Measurements from ENCODE around the gene KCNK15.

KCNK15 gene

DNA sequence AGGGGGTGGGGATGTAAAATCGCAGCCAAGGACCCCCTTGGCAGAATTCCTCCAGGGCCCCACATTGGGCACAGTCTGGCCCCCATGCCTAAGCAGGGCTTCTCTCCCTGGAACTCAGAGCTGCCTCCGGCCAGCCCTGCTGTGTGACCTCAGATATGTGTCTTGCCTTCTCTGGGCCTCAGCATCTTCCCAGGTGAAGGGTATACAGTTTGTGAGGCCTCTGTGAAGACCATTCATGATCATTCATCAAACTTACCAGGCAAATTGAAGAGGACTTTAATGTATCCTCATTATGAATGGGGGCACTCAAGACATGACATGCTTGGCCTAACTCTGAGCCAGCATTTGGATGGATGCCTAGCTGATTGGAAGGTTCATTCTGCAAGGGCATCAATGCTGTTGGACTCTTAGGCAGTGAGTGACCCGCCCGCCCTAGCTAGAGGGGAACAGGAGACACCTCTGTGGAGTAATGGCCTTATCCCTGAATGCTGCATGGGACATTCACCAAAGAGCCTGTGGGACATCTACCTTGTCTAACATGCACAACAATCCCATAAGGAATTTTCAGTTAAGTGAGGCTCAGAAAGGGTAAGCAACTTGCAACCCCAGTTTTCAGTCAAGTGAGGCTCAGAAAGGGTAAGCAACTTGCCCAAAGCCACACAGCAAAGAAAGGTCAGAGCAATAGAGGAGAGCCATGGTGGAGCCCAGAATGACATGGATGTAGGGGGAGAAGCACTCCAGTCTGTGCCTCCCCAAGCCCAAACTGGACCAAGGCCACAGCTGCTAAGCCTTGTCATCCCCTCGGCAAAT lies 30.0 kb upstream of the KCNK15 start:
- DNase-seq, result no peak

DNA sequence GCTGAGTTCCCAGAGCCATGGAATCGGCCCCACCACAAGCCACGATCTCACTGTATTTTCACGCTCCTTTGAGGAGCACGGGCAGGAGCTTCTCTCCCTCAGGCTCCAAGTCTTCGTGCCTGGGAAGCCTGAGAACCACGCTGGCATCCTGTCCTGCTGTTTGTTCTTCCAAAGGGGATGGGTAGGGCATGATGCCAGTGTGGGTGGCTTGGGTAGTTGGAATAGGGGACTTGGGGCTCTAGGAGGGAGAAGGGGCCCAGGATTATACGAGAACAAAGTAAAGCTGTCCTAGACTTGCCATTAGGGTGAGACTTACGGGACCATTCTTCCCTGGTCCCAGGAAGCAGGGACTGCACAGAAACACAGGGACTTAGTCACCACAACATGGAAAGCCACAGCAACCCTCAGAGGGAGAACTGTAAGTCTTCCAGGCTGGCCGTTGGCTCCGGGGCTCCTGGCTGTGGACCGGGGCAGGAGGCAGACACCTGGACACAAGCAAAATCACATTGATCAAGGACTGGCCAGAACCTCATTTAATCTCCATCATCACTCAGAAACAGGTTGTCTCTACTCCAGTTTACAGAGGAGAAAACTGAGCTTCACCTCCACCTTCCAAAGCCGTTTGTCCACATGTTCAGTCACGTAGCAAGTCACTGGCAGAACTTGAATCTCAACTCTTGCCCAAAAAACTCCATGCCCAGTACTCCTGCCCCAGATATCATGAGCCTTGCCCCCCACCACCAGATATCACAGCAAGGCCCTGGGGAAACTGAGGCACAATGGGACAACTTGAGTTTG lies 29.2 kb upstream of the KCNK15 start:
- no peak for DNase-seq

DNA sequence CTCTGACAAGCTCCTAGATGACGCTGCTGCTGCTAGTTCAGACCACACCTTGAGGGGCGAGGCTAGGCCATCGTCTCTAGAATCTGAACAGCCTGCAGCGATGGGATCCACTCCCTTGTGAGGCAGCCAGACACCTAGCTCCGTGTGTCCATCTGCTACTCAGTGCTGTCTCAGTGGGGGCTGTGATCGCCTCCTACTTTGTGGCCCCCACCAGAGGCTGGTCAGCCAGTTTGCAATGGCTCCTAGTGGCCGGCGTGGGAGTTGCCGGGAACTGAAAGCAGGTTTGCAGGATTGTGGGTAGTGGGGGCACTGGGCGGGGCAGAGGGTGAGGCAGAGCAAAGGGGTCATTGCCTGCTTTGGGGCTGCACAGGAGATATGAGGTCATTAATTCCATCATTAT lies 27.7 kb upstream of the KCNK15 start:
- no peak for DNase-seq

DNA sequence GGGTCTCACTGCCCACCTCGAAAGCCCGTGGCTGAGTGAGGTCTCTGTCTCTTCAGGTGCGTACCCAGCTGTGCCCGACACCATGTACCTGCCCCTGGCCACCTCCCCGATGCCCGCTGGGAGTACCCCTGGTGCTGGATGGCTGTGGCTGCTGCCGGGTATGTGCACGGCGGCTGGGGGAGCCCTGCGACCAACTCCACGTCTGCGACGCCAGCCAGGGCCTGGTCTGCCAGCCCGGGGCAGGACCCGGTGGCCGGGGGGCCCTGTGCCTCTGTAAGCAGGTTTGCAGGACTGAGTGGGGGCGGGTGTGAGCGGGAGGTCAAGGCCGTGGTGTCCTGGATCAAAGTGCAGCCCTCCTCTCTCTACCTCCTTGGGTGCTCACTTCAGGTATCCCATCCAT lies 25.8 kb upstream of the KCNK15 start:
- no peak for DNase-seq

DNA sequence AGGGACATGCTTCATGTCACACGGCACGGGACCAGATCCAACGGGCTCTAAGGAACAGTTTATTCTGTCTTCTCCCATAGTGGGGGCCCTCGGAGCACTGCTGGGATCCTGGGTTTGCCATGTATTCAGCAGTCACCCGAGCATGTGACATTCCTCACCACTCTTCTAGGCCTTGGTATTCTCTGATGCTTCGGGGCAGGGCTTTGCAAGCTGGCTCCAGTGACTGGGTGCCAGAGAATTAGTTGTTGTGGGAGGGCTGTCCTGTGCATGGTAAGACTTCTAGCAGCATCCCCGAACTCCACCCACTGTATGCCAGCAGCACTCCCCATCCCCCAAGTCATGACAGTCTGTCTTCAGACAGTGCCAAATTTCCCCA lies 25.1 kb upstream of the KCNK15 start:
- no peak for DNase-seq

DNA sequence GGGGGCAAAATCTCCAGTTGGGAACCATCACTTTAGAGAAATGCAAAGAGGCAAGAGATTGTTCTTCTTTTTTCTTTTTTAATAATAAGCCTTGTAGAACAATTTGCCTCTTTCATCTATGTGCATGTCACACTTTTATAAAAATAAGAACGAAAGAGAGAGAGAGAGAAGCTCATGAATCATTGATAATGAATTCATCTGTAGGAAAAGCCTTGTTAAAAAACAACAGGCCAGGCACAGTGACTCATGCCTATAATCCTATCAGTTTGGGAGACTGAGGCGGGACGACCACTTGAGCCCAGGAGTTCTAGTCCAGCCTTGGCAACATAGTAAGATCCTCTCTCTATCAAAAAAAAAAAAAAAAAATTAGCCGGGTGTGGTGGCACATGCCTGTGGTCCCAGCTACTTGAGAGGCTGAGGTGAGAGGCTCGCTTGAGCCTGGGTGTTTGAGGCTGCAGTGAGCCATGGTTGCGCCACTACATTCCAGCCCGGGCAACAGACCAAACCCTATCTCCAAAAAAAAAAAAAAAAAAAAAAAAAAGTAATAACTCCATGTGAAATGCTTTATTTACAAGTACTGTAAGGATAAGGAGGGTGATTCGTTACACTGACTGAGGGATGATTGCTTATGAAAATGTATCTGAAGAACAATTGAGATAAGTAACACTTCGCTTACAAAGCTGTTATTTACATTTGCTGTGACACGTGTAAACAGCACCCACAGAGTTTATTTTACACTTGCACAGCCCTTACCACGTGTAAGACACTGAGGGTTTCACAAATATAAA lies 24.5 kb upstream of the KCNK15 start:
- DNase-seq, result no peak

DNA sequence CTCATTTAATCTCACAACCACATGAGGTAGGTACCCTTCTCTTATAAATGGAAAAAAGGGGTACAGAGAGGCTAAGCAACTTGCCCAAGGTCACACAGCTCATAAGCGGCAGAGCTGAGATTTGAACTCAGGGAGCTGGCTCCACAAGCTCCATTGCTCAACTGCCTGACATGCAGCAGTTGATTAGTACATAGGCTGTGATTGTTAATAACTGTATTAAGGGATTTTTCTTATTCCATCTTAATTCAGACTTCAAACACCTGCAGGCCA lies 23.9 kb upstream of the KCNK15 start:
- DNase-seq, result no peak

DNA sequence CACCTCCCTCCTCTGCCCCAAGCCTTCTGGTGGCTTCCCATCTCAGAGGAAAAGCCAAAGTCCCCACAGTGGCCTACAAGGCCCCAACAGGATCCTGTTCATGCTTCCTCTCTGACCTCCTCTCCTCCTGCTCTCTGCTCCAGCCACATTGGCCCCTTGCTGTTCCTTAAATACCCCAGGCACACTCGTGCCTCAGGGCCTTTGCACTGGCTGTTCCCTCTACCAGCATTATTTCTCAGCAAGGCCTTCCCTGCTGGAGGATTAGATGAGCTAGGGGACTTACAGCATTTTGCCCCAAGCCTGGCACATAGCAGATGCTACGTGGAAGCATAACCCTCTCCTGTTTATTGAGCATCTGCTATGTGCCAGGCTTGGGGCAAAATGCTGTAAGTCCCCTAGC lies 22.7 kb upstream of the KCNK15 start:
- no peak for DNase-seq

DNA sequence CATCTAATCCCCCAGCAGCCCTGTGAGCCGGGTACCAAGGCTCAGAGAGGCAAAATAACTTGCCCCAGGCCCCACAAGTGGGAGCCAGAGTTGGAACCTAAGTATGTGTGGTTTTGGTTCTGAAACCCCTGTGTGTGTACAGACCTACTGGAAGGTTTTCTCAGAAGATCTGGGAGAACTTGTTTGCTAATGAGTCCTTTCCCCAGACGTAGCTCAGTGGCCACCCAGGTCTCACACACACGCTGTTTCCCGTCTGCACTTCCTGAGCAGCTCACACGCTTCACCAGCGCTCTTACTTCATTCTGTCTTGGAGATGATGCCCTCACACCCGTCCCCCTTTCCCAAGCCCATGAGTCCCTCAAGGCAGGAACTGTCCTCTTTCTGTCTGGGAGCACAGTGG lies 22.3 kb upstream of the KCNK15 start:
- DNase-seq, result no peak

DNA sequence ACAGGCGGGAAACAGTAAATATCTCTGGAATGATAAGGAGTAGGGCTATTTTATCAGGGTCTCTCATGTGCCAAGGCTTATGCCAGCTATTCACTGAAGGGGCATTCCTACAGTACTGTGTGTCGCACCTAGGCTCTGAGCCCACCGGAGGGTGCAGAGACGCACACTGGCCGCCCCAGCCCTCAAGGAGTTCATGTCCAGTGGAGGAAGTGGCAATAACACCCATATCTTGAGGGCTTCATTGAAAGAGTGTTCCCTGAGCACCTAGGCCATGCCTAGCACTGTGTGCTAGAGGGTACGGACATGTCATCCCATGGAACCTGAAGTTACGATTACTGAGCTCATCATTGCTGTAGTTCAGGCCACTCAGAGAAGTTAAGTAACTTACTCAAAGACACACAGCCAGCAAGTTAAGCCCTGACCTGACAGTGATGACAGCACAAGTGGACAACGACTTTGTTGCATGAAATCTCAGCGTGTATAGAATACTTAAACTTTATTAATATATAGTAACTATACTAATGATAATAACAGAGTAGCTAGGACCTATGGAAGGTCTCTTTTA lies 21.8 kb upstream of the KCNK15 start:
- DNase-seq, result no peak

DNA sequence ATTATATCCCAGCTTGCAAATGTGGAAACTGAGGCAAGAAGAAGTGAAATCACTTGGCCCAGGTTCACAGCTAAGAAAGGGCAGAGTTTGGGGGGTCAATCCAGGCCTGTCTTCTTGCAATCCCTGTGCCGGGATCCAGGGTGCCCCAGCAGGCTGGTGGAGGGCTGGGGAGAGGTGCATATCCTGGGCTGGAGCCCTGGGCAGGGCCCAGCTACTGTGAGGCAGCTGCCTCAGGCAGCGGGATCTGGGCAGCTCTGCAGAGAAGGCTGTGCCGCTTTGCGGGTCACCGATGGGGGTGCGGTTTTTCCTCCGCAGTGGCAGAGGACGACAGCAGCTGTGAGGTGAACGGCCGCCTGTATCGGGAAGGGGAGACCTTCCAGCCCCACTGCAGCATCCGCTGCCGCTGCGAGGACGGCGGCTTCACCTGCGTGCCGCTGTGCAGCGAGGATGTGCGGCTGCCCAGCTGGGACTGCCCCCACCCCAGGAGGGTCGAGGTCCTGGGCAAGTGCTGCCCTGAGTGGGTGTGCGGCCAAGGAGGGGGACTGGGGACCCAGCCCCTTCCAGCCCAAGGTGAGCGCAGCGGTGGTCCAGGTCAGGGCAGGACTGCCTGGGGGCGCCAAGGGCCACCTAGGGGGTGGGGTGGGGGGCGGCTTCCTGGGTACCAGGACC lies 21.1 kb upstream of the KCNK15 start:
- DNase-seq, result no peak

DNA sequence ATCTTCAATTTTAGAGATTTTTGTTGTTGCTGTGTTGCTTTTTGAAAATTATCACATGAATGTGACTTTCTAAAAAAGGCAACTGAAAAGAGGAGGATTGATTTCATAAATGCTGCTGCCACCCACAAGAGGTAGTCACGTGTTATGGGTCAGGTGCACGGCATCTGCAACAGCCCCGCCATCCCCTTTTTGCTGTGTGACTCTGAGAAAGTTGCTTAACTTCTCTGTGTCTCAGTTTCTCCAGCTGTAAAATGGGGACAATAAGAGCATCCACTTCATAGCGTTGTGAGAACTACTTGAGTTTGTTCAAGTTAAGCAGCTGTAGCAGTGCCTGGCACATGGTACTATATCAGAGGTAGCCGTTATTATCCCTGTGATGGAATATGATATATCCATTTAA lies 19.8 kb upstream of the KCNK15 start:
- no peak for DNase-seq

DNA sequence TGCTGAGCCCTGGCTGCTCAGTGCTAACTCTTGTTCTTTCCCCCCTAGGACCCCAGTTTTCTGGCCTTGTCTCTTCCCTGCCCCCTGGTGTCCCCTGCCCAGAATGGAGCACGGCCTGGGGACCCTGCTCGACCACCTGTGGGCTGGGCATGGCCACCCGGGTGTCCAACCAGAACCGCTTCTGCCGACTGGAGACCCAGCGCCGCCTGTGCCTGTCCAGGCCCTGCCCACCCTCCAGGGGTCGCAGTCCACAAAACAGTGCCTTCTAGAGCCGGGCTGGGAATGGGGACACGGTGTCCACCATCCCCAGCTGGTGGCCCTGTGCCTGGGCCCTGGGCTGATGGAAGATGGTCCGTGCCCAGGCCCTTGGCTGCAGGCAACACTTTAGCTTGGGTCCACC lies 18.6 kb upstream of the KCNK15 start:
- DNase-seq, result no peak

DNA sequence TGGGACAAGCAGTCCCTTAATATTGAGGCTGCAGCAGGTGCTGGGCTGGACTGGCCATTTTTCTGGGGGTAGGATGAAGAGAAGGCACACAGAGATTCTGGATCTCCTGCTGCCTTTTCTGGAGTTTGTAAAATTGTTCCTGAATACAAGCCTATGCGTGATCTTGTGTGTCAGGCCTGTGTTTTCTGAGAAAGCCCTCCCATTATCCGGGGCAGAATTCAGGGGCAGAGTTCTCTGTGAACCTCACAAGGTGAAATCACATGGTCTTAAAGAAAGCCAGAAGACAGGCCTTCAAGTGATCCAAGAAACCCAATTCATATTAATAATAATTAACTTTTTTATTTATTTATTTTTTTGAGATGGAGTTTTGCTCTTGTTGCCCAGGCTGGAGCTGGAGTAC lies 18.0 kb upstream of the KCNK15 start:
- no peak for DNase-seq

DNA sequence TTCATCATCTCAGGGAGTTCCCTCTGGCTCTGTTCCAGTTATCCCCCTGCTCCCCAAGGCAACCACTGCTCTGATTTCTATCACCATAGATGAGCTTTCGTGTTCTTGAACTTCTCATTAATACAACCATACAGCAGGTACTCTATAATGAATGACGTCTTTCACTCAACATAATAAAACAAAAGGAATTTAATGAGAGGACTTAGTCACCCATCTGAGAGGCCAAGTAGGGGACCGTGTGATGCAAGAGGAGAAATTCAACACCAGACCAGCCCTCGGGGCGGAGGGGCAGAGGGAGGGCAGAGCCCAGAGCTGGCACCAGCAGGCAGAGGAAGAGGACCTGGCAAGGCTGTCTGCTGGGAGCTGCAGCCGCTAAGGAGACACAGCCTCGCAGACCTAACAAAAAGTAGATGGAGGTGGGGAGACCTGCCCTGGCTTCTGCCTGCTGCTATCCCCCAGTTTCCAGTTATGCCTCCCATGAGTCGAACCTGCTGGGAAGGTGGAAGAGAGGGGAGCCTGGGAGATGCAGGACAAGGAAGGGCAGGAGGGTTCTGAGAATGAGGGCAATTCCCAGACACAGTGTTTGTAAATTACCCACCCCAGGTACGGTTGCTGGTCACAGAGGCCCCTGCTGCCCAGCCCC lies 16.7 kb upstream of the KCNK15 start:
- DNase-seq, result peak; percentile 43

DNA sequence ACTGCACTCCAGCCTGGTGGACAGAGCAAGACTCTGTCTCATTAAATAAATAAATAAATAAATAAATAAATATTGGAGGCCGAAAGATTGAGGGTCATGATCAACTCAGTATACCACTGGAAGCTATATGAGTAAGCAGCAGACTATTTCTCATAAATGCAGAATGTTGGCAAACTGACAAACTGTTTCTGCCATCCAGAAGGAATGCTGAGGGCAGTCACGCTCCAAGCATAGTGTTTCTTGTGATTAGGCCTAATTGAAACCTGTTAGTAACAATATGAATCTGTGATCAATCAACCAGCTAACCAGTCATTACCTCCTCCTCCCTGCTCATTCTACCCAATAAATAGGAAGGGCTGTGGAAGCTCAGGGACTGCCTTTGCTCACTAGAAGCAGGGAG lies 15.2 kb upstream of the KCNK15 start:
- no peak for DNase-seq

DNA sequence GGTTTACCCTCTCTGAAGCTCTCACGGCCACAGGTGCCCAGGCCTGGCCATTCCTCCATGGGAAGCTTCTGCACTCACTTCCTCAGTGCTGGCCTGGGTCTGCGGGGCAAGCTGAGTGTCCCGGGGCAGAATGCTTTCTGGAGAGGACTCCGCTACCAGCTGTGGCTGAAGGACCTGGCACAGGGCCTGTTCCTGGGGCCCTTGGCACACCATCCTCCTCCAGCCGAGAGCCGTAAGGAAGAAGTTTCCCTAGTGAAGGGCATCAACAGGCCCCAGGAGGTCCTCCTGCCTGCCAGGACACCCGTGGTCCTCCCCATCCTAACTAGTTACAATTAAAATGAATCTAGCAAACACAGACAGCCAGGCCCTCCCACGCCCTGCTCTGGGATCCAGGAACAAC lies 14.0 kb upstream of the KCNK15 start:
- DNase-seq, result no peak

DNA sequence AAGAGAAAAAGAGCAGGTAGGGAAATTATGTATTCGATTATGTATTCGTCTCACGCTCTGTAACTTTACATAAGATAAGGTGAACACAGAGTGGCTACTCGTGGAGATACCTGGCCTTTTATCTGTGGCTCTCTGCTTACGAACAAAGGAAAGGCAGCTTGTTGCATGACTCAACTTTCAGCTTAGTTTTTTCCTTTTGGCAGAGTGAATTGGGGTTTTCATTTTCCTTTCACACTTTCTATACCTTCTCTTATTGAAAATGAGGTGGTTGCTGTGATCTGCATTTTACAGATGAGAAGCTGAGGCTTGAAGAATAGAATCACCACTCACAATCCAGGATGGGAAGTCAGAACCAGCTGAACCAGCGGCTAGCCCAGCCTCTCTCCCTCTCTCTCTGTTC lies 13.3 kb upstream of the KCNK15 start:
- no peak for DNase-seq

DNA sequence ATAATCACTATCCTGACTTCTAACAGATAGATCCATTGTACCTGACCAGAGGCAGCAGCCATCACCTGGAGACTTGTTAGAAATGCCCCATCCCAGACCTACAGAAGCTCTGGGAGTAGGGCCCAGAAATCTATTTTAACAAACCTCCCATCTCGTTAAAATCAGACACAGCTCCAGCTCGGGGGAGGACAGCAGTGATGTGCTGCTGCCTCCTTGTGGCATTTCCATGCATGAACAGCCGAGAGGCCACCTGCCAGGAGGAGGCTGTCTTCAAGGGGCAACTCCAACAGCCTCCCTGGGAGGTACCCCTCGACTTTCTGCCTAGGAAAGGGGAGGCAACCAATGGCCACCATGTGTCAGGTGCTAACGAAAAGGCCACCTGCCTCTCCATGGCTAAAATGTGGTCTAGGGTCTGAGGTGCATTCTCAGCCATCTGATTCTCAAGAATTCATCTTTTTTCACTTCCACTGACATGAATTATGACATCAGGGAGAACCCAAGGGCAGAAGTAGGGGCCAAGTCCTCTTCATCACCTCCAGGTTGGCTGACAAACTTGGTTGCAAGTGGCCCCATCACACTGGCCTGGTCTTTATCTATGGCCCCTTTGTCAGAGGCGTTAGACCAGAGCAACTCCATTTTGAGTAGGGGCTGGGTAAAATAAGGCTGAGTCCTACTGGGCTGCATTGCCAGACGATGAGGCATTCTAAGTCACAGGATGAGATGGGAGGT lies 12.2 kb upstream of the KCNK15 start:
- DNase-seq, result peak; percentile 45

DNA sequence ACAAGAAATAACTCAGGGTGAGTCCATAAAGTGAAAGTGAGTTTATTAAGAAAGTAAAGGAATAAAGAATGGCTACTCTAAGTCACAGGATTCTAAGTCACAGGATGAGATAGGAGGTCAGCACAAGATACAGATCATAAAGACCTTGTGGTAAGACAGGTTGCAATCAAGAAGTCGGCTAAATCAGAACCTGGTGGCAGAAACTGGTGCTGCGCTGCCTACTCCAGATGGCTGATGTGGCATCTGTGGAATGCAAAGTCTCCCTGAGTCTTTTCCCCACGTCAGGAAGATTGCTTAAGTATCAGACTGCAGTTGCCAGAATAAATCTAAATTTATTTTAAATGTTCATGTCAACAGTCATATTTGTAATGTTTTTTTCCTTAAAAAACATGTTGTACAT lies 10.7 kb upstream of the KCNK15 start:
- no peak for DNase-seq

DNA sequence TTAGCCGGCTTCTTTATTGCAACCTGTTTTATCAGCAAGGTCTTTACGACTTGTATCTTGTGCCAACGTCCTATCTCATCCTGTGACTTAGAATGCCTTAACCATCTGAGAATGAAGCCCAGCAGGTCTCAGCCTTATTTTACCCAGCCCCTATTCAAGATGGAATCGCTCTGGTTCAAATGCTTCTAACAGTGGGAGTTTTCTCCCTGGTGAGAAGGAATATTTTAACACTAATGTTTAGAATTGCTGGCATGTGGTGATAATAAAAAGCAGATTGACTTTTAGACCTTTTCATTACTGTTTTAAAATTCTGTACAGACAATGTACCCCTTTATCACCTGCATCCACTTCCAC lies 9.9 kb upstream of the KCNK15 start:
- DNase-seq, result no peak

Measured in NCI-H146 (cell line).